Astrocyte of the spinal cord (primary cell): Measurements from ENCODE around the gene LAMA5.

Source experiments
- DNase-seq: peaks from one replicate; pipeline ENCODE4 v3.0.0; 2011; ENCODE audit warnings: low read depth, low spot score
- H3K4me3 ChIP-seq: 2 replicates; pipeline ENCODE4 v1.5.1; 2011; ENCODE audit warnings: low read depth, mild to moderate bottlenecking, low read length, moderate library complexity
- CTCF ChIP-seq: IDR thresholded peaks from 2 replicates; pipeline ENCODE4 v1.5.1; 2012; ENCODE audit warnings: low read depth, mild to moderate bottlenecking, low read length, inconsistent platforms
- in situ Hi-C: cut with HindIII; loops from 2 replicates; pipeline ENCODE4 v1.10.0; 2017; ENCODE audit warnings: low sequenced_read_pairs

LAMA5 gene

GRCh38 chr20:62387933-62388635 is 21.0 kb upstream of the LAMA5 start:
- in situ Hi-C loops: no loop called here
- TF ChIP-seq CTCF: no peak
- no peak for DNase-seq
- peak overlapping the region; percentile 99 for H3K4me3 ChIP-seq

GRCh38 chr20:62387219-62387913 is 20.3 kb upstream of the LAMA5 start:
- in situ Hi-C loops: no loop called here
- peak overlapping the region; percentile 99 for H3K4me3 ChIP-seq
- TF ChIP-seq CTCF: no peak
- DNase-seq: no peak

- in situ Hi-C loops: no loop called here
- TF ChIP-seq CTCF: no peak
- H3K4me3 ChIP-seq: peak within 1 kb of the TSS; percentile 99
- peak; percentile 88 for DNase-seq
These were observed 19.5 kb upstream of the LAMA5 start, which contains the start of gene RPS21 for GRCh38 chr20:62386383-62387218. RPS21 (plus strand) TSS chr20:62387103; CDS start chr20:62387339, 236 bp downstream.

- peak; percentile 97 for TF ChIP-seq CTCF
- in situ Hi-C loops: no loop called here
These were observed 15.4 kb upstream of the LAMA5 start for GRCh38 chr20:62382306-62383198.

GRCh38 chr20:62381842-62382241 is 14.7 kb upstream of the LAMA5 start:
- no peak for TF ChIP-seq CTCF
- H3K4me3 ChIP-seq: no peak overlapping the region
- in situ Hi-C loops: no loop called here
- DNase-seq: no peak

More at GRCh38 chr20:62382306-62383198, 15.4 kb upstream of the LAMA5 start:
- DNase-seq: peak; percentile 72
- H3K4me3 ChIP-seq: no peak overlapping the region
